H1 (cell line): ENCODE data around the gene ERC1. TPM values are rescaled to one million over a fixed set of nuclear protein-coding genes. Genes with fewer than 3 reads are reported as not detected.

Source experiments
- CTCF ChIA-PET: fragments of 300-600 bp; sonication (Branson Sonifier 250); formaldehyde crosslinking; loops from one replicate; lab custom pipeline; 2021; ENCODE audit not compliant: partially characterized antibody; lab: Charles Lee
- POLR2A ChIA-PET: fragments of 300-600 bp; sonication (Branson Sonifier 250); formaldehyde crosslinking; loops from one replicate; lab custom pipeline; 2021; ENCODE audit warnings: inconsistent platforms; ENCODE audit not compliant: partially characterized antibody; lab: Charles Lee
- DNase-seq, 2 experiments: peaks; one replicate each; pipeline versions ENCODE4 v3.0.0 to v3.0.0-alpha.2; 2010 to 2022; ENCODE audit warnings: low spot score in 2 of 2, low read depth in 1 of 2, mixed read lengths in 1 of 2
- FAIRE-seq: peaks from 2 replicates; lab custom pipeline; 2011; peaks lifted over from hg19 to GRCh38; lab: Jason Lieb, UNC
- H2AFZ ChIP-seq: 2 replicates; pipeline ENCODE4 v1.8.1; 2012; ENCODE audit warnings: low read length, inconsistent platforms
- H2AK5ac ChIP-seq: 2 replicates; pipeline ENCODE4 v1.6.1; 2013; ENCODE audit warnings: low read depth, low read length
- H2BK120ac ChIP-seq: replicated peaks from 2 replicates; pipeline ENCODE3; 2013; ENCODE audit warnings: low read depth, low read length, inconsistent platforms
- H2BK12ac ChIP-seq: 2 replicates; pipeline ENCODE4 v1.6.1; 2013; ENCODE audit warnings: low read depth, low read length
- H2BK15ac ChIP-seq: 2 replicates; pipeline ENCODE4 v1.6.1; 2013; ENCODE audit warnings: low read length
- H2BK20ac ChIP-seq: 2 replicates; pipeline ENCODE4 v1.6.1; 2013; ENCODE audit warnings: low read length
- H2BK5ac ChIP-seq: 2 replicates; pipeline ENCODE4 v1.6.1; 2013; ENCODE audit warnings: low read depth, low read length
- H3K14ac ChIP-seq: 2 replicates; pipeline ENCODE4 v1.6.1; 2013; ENCODE audit warnings: inconsistent platforms; ENCODE audit not compliant: insufficient read length
- H3K18ac ChIP-seq: 2 replicates; pipeline ENCODE4 v1.6.1; 2013; ENCODE audit warnings: low read length; ENCODE audit errors: extremely low read depth
- H3K23ac ChIP-seq: 2 replicates; pipeline ENCODE4 v1.6.1; 2013; ENCODE audit warnings: inconsistent platforms; ENCODE audit not compliant: insufficient read length
- H3K23me2 ChIP-seq: 2 replicates; pipeline ENCODE4 v1.6.1; 2013; ENCODE audit warnings: low read depth, low read length
- H3K27ac ChIP-seq: 2 replicates; pipeline ENCODE4 v1.6.1; 2011; ENCODE audit warnings: low read depth, low read length, inconsistent platforms
- H3K27me3 ChIP-seq, 4 experiments: replicated peaks in 1 of 4; 1 replicate in 1 of 4; 2 replicates in 3 of 4; pipeline versions ENCODE4 v1.6.1 to v1.8.1; 2011 to 2013; ENCODE audit warnings: low read length in 3 of 4, mild to moderate bottlenecking in 3 of 4, inconsistent platforms in 2 of 4, mixed read lengths in 2 of 4, moderate library complexity in 1 of 4; ENCODE audit not compliant: control insufficient read depth in 3 of 4, insufficient read depth in 3 of 4; ENCODE audit errors: extremely low read depth in 1 of 4
- H3K36me3 ChIP-seq, 4 experiments: 2 replicates each; pipeline versions ENCODE4 v1.6.1 to v1.8.1; 2011 to 2013; ENCODE audit warnings: mild to moderate bottlenecking in 4 of 4, low read length in 3 of 4, moderate library complexity in 2 of 4, control low read depth in 1 of 4, inconsistent platforms in 1 of 4; ENCODE audit not compliant: insufficient read depth in 4 of 4, control insufficient read depth in 2 of 4
- H3K4ac ChIP-seq: replicated peaks from 2 replicates; pipeline ENCODE3; 2013; ENCODE audit warnings: low read length, low read depth, mixed read lengths, inconsistent platforms; ENCODE audit not compliant: insufficient read length
- H3K4me1 ChIP-seq, 4 experiments: replicated peaks in 1 of 4; 1 replicate in 1 of 4; 2 replicates in 3 of 4; pipeline versions ENCODE4 v1.6.1 to v1.8.1; 2011 to 2013; ENCODE audit warnings: low read length in 3 of 4, inconsistent platforms in 2 of 4, mixed read lengths in 1 of 4; ENCODE audit not compliant: insufficient read depth in 4 of 4, control insufficient read depth in 3 of 4
- H3K4me2 ChIP-seq, 2 experiments: 2 replicates each; pipeline versions ENCODE4 v1.6.1 to v1.8.1; 2011 to 2013; ENCODE audit warnings: low read depth in 2 of 2, low read length in 2 of 2, control low read depth in 1 of 2, inconsistent platforms in 1 of 2, mild to moderate bottlenecking in 1 of 2; ENCODE audit not compliant: insufficient read depth in 1 of 2
- H3K4me3 ChIP-seq, 4 experiments: fragments of 200-600, 300-600 bp in 1 of 4; sonication (generic), shearing (Covaris generic), sonication (Bioruptor Twin) in 1 of 4; 2 replicates each; pipeline versions ENCODE4 v1.5.1 to v1.8.1; 2011 to 2016; ENCODE audit warnings: low read length in 4 of 4, low read depth in 3 of 4, control low read depth in 2 of 4, inconsistent platforms in 2 of 4, mild to moderate bottlenecking in 2 of 4, mixed read lengths in 1 of 4, moderate library complexity in 1 of 4; ENCODE audit not compliant: insufficient read depth in 2 of 4; ENCODE audit errors: extremely low read depth in 1 of 4
- H3K56ac ChIP-seq: replicated peaks from 2 replicates; pipeline ENCODE3; 2013; ENCODE audit warnings: low read depth, mild to moderate bottlenecking, mixed read lengths, low read length, inconsistent platforms; ENCODE audit not compliant: insufficient read length
- H3K79me1 ChIP-seq: 2 replicates; pipeline ENCODE4 v1.6.1; 2013; ENCODE audit warnings: low read depth, low read length, control low read depth
- H3K79me2 ChIP-seq, 2 experiments: 2 replicates each; pipeline versions ENCODE4 v1.6.1 to v1.8.1; 2012 to 2013; ENCODE audit warnings: low read length in 2 of 2, mild to moderate bottlenecking in 2 of 2, inconsistent platforms in 1 of 2; ENCODE audit not compliant: insufficient read depth in 2 of 2, control insufficient read depth in 1 of 2
- H3K9ac ChIP-seq, 4 experiments: replicated peaks in 1 of 4; 1 replicate in 1 of 4; 2 replicates in 3 of 4; pipeline versions ENCODE4 v1.6.1 to v1.8.1; 2011 to 2013; ENCODE audit warnings: low read depth in 3 of 4, low read length in 3 of 4, control low read depth in 2 of 4, mild to moderate bottlenecking in 2 of 4, moderate library complexity in 2 of 4, inconsistent platforms in 1 of 4; ENCODE audit errors: extremely low read depth in 1 of 4
- H3K9me3 ChIP-seq, 2 experiments: 2 replicates each; pipeline versions ENCODE4 v1.6.1 to v1.8.1; 2012 to 2013; ENCODE audit warnings: mild to moderate bottlenecking in 2 of 2, moderate library complexity in 2 of 2, control low read depth in 1 of 2, inconsistent platforms in 1 of 2, low read depth in 1 of 2, low read length in 1 of 2, mixed read lengths in 1 of 2; ENCODE audit not compliant: insufficient read depth in 2 of 2
- H4K20me1 ChIP-seq, 2 experiments: replicated peaks in 1 of 2; 2 replicates each; pipeline versions ENCODE3 to v1.8.1; 2011 to 2013; ENCODE audit warnings: inconsistent platforms in 2 of 2, low read length in 2 of 2, mild to moderate bottlenecking in 1 of 2; ENCODE audit not compliant: insufficient read depth in 2 of 2, control insufficient read depth in 1 of 2
- H4K5ac ChIP-seq: 2 replicates; pipeline ENCODE4 v1.6.1; 2013; ENCODE audit warnings: low read length, low read depth, mixed read lengths, inconsistent platforms; ENCODE audit not compliant: insufficient read length
- H4K8ac ChIP-seq: 2 replicates; pipeline ENCODE4 v1.8.0; 2013; ENCODE audit warnings: mild to moderate bottlenecking, moderate library complexity, low read length, inconsistent platforms; ENCODE audit not compliant: insufficient read depth; ENCODE audit errors: extremely low read depth
- H4K91ac ChIP-seq: replicated peaks from 2 replicates; pipeline ENCODE3; 2013; ENCODE audit warnings: low read length, mixed read lengths, inconsistent platforms; ENCODE audit not compliant: insufficient read length
- POU5F1 ChIP-seq: IDR thresholded peaks from 2 replicates; pipeline ENCODE4 v1.6.1; 2011; ENCODE audit warnings: low read depth, mild to moderate bottlenecking, low read length, moderate library complexity
- WGBS, 2 experiments: shearing (Covaris generic) in 1 of 2; methylation state at CpG; one replicate each; pipeline versions ENCODE4 v1.1.6 to v1.1.7; 2013 to 2015; ENCODE audit warnings: low lambda C conversion rate in 2 of 2, mixed read lengths in 2 of 2, inconsistent platforms in 1 of 2, low coverage in 1 of 2, missing lambda C conversion rate in 1 of 2; ENCODE audit not compliant: insufficient replicate concordance in 2 of 2, insufficient coverage in 1 of 2, insufficient read length in 1 of 2; ENCODE audit errors: extremely low coverage in 1 of 2, missing lambda C conversion rate in 1 of 2; 5-methylcytosine and 5-hydroxymethylcytosine counted together
- polyA plus RNA-seq, 7 experiments: library from polyadenylated mRNA; depleted of rRNA in 3 of 7; stranded (reverse) in 5 of 7; unstranded in 2 of 7; fragments of >200 nt in 5 of 7; fragments of 200-250 nt in 2 of 7; gene quantifications; 1 replicate in 5 of 7; 2 replicates in 1 of 7; 4 replicates in 1 of 7; pipeline versions ENCODE4 v1.2.1 to v1.2.3, GENCODE V29; 2011 to 2013; ENCODE audit warnings: missing spikeins in 2 of 7, mixed read lengths in 2 of 7
- total RNA-seq: library from RNA; stranded (reverse); fragmentation: NEBNext Ultra II Directional; extraction: Animal tissue kit (Norgen Biotek cat#: 25700); gene quantifications from 2 replicates; pipeline ENCODE4 v1.2.1, GENCODE V29; 2021

Gene ERC1
- total and polyA plus RNA-seq, 2 of the 8 experiments (the other 6 are each of a cell fraction or from before 2014, with no cell fraction given): 7.8 to 45.7 TPM

DNA sequence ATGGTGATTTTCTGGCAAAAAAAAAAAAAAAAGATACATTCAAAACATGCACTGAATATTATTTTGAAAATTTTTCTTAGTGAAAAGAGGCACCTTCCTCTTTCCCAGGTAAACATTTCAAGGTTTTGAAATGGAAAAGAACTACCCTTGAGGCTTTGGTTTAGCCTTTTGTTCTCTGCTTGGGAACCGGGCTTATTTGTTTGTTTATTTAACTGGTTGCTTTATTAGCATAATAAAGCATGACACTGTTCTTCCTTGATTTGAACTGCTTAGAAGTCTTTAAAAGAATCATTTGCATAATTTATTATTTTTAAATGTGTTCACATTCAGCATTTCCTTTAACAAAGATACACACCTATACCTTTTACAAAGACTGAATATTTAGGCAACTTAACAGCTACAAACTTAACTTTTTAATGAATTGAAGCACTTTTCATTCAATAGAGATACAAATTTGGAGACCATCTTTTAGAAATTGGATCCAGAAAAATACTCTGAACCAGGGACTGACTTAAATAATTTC is 428.9 kb downstream of the ERC1 start:
- 3% methylated on average over 1 of the region's 1 CpG; no CpG with 5 or more reads in 1 of the 2 experiments for WGBS, 2 experiments
- Histone ChIP-seq H3K9me3 (peaks cover 7 to 16% of the 10 kb centered on the region in 2 experiments; a peak in 3 of 4 replicates), H3K23me2 (no peaks in the 10 kb centered on the region), H4K5ac (no peak overlapping the region), H3K56ac (no peak overlapping the region), H3K27me3 (peaks cover 0 to 11% (median 7%) of the 10 kb centered on the region in 4 experiments; a peak in 6 of 7 replicates), H2AK5ac (no peak overlapping the region), H3K4me3 (peak overlapping the region in 1 of 4 experiments; percentile 24; a peak in 1 of 8 replicates), H3K79me1 (no peaks in the 10 kb centered on the region), H4K91ac (no peak overlapping the region), H3K9ac (no peak overlapping the region), H3K27ac (no peak overlapping the region), H3K79me2 (no peaks in the 10 kb centered on the region), H2BK12ac (no peak overlapping the region), H3K18ac (no peak overlapping the region), H3K23ac (no peak overlapping the region), H3K14ac (no peak overlapping the region), H2BK120ac (no peak overlapping the region), H3K36me3 (peaks cover 0 to 4% (median 1%) of the 10 kb centered on the region in 4 experiments; a peak in 2 of 8 replicates), H2BK20ac (no peak overlapping the region), H4K8ac (no peak overlapping the region), H2BK15ac (no peak overlapping the region), H2BK5ac (no peak overlapping the region), H3K4me2 (no peak overlapping the region), H2AFZ (no peak overlapping the region), H3K4ac (no peak overlapping the region), H4K20me1 (no peaks in the 10 kb centered on the region), H3K4me1 (peaks cover 0 to 7% (median 1%) of the 10 kb centered on the region in 4 experiments; a peak in 3 of 7 replicates)
- DNase-seq (no peak), FAIRE-seq (peak; percentile 63)
- POLR2A ChIA-PET: no interaction called here
- CTCF ChIA-PET: interaction anchor here (0.6 kb wide), 1 partner anchor 30 kb away, joined by 3 read pairs; no protein-coding TSS in a partner anchor
- TF ChIP-seq POU5F1: peak; percentile 76
